HepG2 (cell line): ENCODE measurements around the gene SERPINB6. TPM values are rescaled to one million over a fixed set of nuclear protein-coding genes. Genes with fewer than 3 reads are reported as not detected.

Experiments used
- BRCA1 ChIP-seq: sonication (generic); formaldehyde crosslinking; IDR thresholded peaks from 2 replicates; pipeline ENCODE4 v1.4.0; 2020; ENCODE audit warnings: missing genetic modification reagents
- CBX1 ChIP-seq: IDR thresholded peaks from one replicate; pipeline ENCODE4 v1.6.1; 2016; ENCODE audit warnings: antibody characterized with exemption, low read depth
- CCAR2 ChIP-seq: fragments of 200-400 bp; formaldehyde crosslinking; optimal IDR thresholded peaks from 2 replicates; pipeline ENCODE3; 2018; ENCODE audit warnings: low read depth, mild to moderate bottlenecking, low read length, moderate library complexity
- EP300 ChIP-seq, 3 experiments: sonication (generic) in 1 of 3; formaldehyde crosslinking in 1 of 3; IDR thresholded peaks; 2 replicates each; pipeline versions ENCODE4 v1.5.1 to v1.6.1; 2011 to 2020; ENCODE audit warnings: low read depth in 2 of 3, low read length in 2 of 3, borderline replicate concordance in 1 of 3, improper control_type of control experiment in 1 of 3, mild to moderate bottlenecking in 1 of 3, missing genetic modification reagents in 1 of 3, moderate library complexity in 1 of 3
- HNRNPK ChIP-seq: fragments of 200-400 bp; formaldehyde crosslinking; IDR thresholded peaks from 2 replicates; pipeline ENCODE4 v1.6.1; 2018; ENCODE audit warnings: low read length, low read depth, moderate library complexity, mild to moderate bottlenecking; ENCODE audit not compliant: poor library complexity, severe bottlenecking
- HOXA5 ChIP-seq: sonication (generic); formaldehyde crosslinking; IDR thresholded peaks from 2 replicates; pipeline ENCODE4 v1.4.0; 2020; ENCODE audit warnings: missing genetic modification reagents
- PPARG ChIP-seq: conservative IDR thresholded peaks from 2 replicates; pipeline ENCODE4 v1.6.1; 2016; ENCODE audit warnings: missing biosample characterization, missing genetic modification reagents
- SKI ChIP-seq: fragments of 450-650 bp; IDR thresholded peaks from one replicate; pipeline ENCODE4 v1.6.1; 2018; ENCODE audit warnings: mild to moderate bottlenecking; ENCODE audit not compliant: partially characterized antibody
- SMARCE1 ChIP-seq: fragments of 450-650 bp; IDR thresholded peaks from 2 replicates; pipeline ENCODE4 v1.6.1; 2017; ENCODE audit warnings: borderline replicate concordance
- SMC3 ChIP-seq: IDR thresholded peaks from 2 replicates; pipeline ENCODE4 v1.6.1; 2011; ENCODE audit warnings: low read length, improper control_type of control experiment
- SP1 ChIP-seq, 2 experiments: fragments of 450-650 bp in 1 of 2; sonication (generic) in 1 of 2; formaldehyde crosslinking in 1 of 2; IDR thresholded peaks; 2 replicates each; pipeline versions ENCODE4 v1.4.0 to v1.6.1; 2016 to 2020; ENCODE audit warnings: missing genetic modification reagents in 1 of 2
- ZC3H4 ChIP-seq: sonication (generic); formaldehyde crosslinking; IDR thresholded peaks from 2 replicates; pipeline ENCODE4 v1.4.0; 2020; ENCODE audit warnings: missing genetic modification reagents, borderline replicate concordance
- ZFP41 ChIP-seq: sonication (generic); formaldehyde crosslinking; IDR thresholded peaks from 2 replicates; pipeline ENCODE4 v1.4.0; 2020; ENCODE audit warnings: mild to moderate bottlenecking, missing genetic modification reagents, borderline replicate concordance
- ZFY ChIP-seq: sonication (generic); formaldehyde crosslinking; IDR thresholded peaks from 2 replicates; pipeline ENCODE4 v1.4.0; 2020; ENCODE audit warnings: missing genetic modification reagents
- ZNF256 ChIP-seq: sonication (generic); formaldehyde crosslinking; conservative IDR thresholded peaks from 2 replicates; pipeline ENCODE4 v1.4.0; 2020; ENCODE audit warnings: missing genetic modification reagents
- ZNF317 ChIP-seq: sonication (generic); formaldehyde crosslinking; IDR thresholded peaks from 2 replicates; pipeline ENCODE4 v1.5.0; 2020; ENCODE audit warnings: mild to moderate bottlenecking, missing genetic modification reagents
- ZNF446 ChIP-seq: sonication (generic); formaldehyde crosslinking; IDR thresholded peaks from 2 replicates; pipeline ENCODE4 v1.5.0; 2020; ENCODE audit warnings: mild to moderate bottlenecking, missing genetic modification reagents
- ZNF550 ChIP-seq: sonication (generic); formaldehyde crosslinking; IDR thresholded peaks from 2 replicates; pipeline ENCODE4 v1.4.0; 2020; ENCODE audit warnings: mild to moderate bottlenecking, missing genetic modification reagents, borderline replicate concordance
- ZNF720 ChIP-seq: sonication (generic); formaldehyde crosslinking; IDR thresholded peaks from 2 replicates; pipeline ENCODE4 v1.4.0; 2020; ENCODE audit warnings: missing genetic modification reagents
- ZNF777 ChIP-seq: sonication (generic); formaldehyde crosslinking; IDR thresholded peaks from 2 replicates; pipeline ENCODE4 v1.4.0; 2020; ENCODE audit warnings: missing genetic modification reagents
- ZSCAN12 ChIP-seq: sonication (generic); formaldehyde crosslinking; IDR thresholded peaks from 2 replicates; pipeline ENCODE4 v1.9.0; 2021; ENCODE audit warnings: mild to moderate bottlenecking, missing genetic modification reagents
- polyA plus RNA-seq, 8 experiments: library from polyadenylated mRNA; depleted of rRNA in 3 of 8; stranded (reverse) in 7 of 8; unstranded in 1 of 8; fragments of >200 nt; fragmentation: Illumina TruSeq in 4 of 8; extraction: Trizol in 4 of 8; gene quantifications; 2 replicates each; pipeline versions ENCODE4 v1.2.1 to v1.2.3, GENCODE V29; 2011 to 2016; ENCODE audit warnings: low read depth in 4 of 8, missing spikeins in 1 of 8, mixed read lengths in 1 of 8; ENCODE audit not compliant: insufficient read depth in 1 of 8
- total RNA-seq, 5 experiments: library from RNA; depleted of rRNA; stranded (reverse); fragments of >200 nt; fragmentation: Illumina TruSeq; extraction: Trizol; gene quantifications; 2 replicates each; pipeline ENCODE4 v1.2.3, GENCODE V29; 2016; ENCODE audit warnings: low read depth in 1 of 5
- TF ChIP-seq, protein P1 (sequence below): sonication (generic); formaldehyde crosslinking; IDR thresholded peaks from 2 replicates; pipeline ENCODE4 v1.8.1; 2023; ENCODE audit warnings: missing genetic modification reagents, mild to moderate bottlenecking, borderline replicate concordance
- TF ChIP-seq, protein P2 (sequence below): sonication (generic); formaldehyde crosslinking; IDR thresholded peaks from 2 replicates; pipeline ENCODE4 v1.4.0; 2020; ENCODE audit warnings: missing genetic modification reagents
- TF ChIP-seq, protein P3 (sequence below): sonication (generic); formaldehyde crosslinking; IDR thresholded peaks from 2 replicates; pipeline ENCODE4 v1.5.1; 2020; ENCODE audit warnings: mild to moderate bottlenecking, missing genetic modification reagents, moderate library complexity

Gene SERPINB6
- total and polyA plus RNA-seq, 2 of the 13 experiments (the other 11 are each of a cell fraction or from before 2014, with no cell fraction given), result 38.2 to 61.3 TPM

DNA sequence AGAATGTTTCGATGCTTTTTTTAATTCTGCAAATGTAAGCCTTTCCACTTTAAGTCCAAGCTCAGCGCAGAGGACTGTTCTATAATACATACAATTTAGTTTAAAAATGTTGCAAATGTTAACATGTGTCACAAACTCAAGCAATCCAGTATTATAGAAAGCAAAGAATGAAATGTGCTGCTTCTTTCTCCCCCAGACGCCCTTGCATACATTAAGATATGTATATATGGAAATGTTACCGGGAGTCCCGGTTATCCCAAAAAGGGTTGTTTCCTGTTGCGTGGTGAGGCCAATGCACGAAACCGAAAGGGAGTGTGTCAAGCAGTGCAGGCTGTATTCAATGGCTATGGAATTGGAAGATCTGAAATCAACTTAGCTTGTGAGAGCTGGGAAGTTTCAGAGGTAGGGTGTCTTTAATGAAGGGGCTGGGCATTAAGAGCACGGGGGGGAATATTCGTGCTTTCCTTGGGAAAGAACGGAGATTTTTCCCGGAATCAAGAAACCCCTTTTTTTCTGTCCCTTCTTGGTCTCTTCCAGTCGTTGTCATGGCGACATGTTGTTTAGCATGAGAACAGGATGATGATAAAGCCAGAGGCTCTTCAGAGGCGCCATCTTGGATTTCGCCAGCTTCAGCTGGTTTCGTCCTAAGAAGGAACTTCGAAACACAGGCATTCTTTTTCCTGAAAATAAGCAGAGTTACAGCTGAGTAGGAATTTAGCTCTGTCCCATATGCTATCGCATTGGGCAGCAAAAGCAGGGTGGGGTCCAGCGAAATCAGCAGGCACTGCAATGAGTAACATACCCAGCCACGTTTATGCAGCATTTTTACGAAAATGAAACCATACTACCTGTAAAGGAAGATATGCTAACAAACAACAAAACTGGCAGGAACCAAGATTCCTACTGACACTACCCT lies 18.2 kb upstream of the SERPINB6 start (continued):
- TF ChIP-seq CBX1, result peak; percentile 15
- TF ChIP-seq PPARG (CRISPR knock-in tag), result 0 out of 2 replicates have a peak, but pooled peaks have one; percentile 56
- no peak for TF ChIP-seq ZFP41
- TF ChIP-seq BRCA1 (CRISPR knock-in tag), result no peak
- TF ChIP-seq ZC3H4 (CRISPR knock-in tag), result no peak
- no peak for TF ChIP-seq ZNF446 (CRISPR knock-in tag)
- TF ChIP-seq ZNF777 (CRISPR knock-in tag), result no peak
- TF ChIP-seq, protein P1, sequence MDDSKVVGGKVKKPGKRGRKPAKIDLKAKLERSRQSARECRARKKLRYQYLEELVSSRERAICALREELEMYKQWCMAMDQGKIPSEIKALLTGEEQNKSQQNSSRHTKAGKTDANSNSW (CRISPR knock-in tag), result no peak
- TF ChIP-seq SKI, result no peak
- TF ChIP-seq, protein P2, sequence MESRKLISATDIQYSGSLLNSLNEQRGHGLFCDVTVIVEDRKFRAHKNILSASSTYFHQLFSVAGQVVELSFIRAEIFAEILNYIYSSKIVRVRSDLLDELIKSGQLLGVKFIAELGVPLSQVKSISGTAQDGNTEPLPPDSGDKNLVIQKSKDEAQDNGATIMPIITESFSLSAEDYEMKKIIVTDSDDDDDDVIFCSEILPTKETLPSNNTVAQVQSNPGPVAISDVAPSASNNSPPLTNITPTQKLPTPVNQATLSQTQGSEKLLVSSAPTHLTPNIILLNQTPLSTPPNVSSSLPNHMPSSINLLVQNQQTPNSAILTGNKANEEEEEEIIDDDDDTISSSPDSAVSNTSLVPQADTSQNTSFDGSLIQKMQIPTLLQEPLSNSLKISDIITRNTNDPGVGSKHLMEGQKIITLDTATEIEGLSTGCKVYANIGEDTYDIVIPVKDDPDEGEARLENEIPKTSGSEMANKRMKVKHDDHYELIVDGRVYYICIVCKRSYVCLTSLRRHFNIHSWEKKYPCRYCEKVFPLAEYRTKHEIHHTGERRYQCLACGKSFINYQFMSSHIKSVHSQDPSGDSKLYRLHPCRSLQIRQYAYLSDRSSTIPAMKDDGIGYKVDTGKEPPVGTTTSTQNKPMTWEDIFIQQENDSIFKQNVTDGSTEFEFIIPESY, result no peak
- TF ChIP-seq SMC3, result no peak
- no peak for TF ChIP-seq CCAR2
- no peak for TF ChIP-seq EP300 (IDR thresholded peaks at IDR 0.05; ENCODE audit: low read depth in 2 of 2, low read length in 2 of 2)
- no peak; the same call in 1 of the 2 replicates for TF ChIP-seq EP300 (CRISPR knock-in tag; IDR thresholded peaks at IDR 0.05; ENCODE audit: borderline replicate concordance)
- 0 out of 2 replicates have a peak, but pooled peaks have one; percentile 14 for TF ChIP-seq ZNF317 (CRISPR knock-in tag)
- TF ChIP-seq ZNF720 (CRISPR knock-in tag), result no peak
- no peak for TF ChIP-seq ZFY (CRISPR knock-in tag)
- TF ChIP-seq, protein P3, sequence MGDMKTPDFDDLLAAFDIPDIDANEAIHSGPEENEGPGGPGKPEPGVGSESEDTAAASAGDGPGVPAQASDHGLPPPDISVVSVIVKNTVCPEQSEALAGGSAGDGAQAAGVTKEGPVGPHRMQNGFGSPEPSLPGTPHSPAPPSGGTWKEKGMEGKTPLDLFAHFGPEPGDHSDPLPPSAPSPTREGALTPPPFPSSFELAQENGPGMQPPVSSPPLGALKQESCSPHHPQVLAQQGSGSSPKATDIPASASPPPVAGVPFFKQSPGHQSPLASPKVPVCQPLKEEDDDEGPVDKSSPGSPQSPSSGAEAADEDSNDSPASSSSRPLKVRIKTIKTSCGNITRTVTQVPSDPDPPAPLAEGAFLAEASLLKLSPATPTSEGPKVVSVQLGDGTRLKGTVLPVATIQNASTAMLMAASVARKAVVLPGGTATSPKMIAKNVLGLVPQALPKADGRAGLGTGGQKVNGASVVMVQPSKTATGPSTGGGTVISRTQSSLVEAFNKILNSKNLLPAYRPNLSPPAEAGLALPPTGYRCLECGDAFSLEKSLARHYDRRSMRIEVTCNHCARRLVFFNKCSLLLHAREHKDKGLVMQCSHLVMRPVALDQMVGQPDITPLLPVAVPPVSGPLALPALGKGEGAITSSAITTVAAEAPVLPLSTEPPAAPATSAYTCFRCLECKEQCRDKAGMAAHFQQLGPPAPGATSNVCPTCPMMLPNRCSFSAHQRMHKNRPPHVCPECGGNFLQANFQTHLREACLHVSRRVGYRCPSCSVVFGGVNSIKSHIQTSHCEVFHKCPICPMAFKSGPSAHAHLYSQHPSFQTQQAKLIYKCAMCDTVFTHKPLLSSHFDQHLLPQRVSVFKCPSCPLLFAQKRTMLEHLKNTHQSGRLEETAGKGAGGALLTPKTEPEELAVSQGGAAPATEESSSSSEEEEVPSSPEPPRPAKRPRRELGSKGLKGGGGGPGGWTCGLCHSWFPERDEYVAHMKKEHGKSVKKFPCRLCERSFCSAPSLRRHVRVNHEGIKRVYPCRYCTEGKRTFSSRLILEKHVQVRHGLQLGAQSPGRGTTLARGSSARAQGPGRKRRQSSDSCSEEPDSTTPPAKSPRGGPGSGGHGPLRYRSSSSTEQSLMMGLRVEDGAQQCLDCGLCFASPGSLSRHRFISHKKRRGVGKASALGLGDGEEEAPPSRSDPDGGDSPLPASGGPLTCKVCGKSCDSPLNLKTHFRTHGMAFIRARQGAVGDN, result no peak
- no peak for TF ChIP-seq ZSCAN12 (CRISPR knock-in tag)
- TF ChIP-seq ZNF550 (CRISPR knock-in tag), result no peak
- TF ChIP-seq SMARCE1, result no peak
- TF ChIP-seq HNRNPK, result no peak
- TF ChIP-seq HOXA5 (CRISPR knock-in tag), result no peak; the same call in 1 of the 2 replicates
- TF ChIP-seq ZNF256 (CRISPR knock-in tag), result no peak; the same call in 1 of the 2 replicates
- TF ChIP-seq SP1 (IDR thresholded peaks at IDR 0.05), result no peak
- TF ChIP-seq SP1 (CRISPR knock-in tag; IDR thresholded peaks at IDR 0.05), result peak; percentile 16; the same call in 1 of the 2 replicates
